Smooth muscle cell of the brain vasculature (primary cell): Measurements from ENCODE around the gene IFNGR2.

ENCODE experiments used
- DNase-seq: peaks from one replicate; pipeline ENCODE4 v3.0.0-alpha.2; 2012; ENCODE audit warnings: low read depth, low spot score

Gene IFNGR2

DNA sequence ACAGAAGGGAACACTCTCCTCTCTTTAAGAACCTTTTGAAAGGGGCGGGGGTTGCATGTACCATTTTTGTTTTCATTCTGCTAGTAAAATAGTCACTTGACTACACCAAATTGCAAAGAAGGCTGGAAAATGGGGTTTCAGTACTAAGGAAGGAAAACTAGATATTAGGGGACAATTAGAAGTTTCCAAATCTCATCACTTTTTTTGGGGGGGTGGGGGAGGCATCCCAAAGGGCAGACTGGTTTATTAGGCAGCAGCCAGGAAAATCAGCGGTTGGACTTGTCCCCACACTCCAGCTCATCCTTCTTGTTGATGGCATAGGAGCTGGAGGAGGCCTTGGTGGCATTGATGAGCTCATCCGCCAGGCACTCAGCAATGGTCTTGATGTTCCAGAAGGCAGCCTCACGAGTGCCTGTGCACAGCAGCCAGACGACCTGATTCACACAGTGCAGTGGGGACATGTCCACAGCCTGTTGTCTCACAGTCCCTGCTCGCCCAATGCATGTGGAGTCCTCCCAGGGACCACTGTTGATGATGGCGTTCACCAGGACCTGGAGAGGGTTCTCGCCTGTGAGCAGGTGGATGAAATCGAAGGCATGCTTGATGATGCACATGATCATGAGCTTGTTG is 78.2 kb downstream of the IFNGR2 start:
- DNase-seq, result no peak
